ENCODE data around the gene AHCYL2.

DNA sequence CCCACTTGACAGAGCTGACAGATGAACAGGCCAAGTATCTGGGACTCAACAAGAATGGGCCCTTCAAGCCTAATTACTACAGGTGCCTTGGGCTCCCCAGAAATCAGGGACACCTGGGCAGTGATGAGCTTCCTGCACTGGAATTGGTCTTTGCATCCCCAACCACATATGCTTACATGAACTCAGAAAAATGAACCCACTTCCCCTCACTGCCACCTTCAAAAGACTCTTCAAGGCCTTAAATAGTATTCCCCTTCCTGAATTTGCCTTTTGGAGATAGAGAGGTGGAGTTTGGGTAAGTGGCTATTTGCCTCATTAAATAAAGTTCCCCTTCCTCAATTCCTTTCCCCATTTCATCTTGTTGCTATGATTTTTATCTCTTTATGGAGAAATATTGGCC, 201.7 kb downstream of the AHCYL2 start:
- TF ChIP-seq POLR2AphosphoS5 (IDR thresholded peaks at IDR 0.05; ENCODE audit: low read depth): no peak
- TF ChIP-seq, protein P1, sequence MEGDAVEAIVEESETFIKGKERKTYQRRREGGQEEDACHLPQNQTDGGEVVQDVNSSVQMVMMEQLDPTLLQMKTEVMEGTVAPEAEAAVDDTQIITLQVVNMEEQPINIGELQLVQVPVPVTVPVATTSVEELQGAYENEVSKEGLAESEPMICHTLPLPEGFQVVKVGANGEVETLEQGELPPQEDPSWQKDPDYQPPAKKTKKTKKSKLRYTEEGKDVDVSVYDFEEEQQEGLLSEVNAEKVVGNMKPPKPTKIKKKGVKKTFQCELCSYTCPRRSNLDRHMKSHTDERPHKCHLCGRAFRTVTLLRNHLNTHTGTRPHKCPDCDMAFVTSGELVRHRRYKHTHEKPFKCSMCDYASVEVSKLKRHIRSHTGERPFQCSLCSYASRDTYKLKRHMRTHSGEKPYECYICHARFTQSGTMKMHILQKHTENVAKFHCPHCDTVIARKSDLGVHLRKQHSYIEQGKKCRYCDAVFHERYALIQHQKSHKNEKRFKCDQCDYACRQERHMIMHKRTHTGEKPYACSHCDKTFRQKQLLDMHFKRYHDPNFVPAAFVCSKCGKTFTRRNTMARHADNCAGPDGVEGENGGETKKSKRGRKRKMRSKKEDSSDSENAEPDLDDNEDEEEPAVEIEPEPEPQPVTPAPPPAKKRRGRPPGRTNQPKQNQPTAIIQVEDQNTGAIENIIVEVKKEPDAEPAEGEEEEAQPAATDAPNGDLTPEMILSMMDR (IDR thresholded peaks at IDR 0.05; ENCODE audit: insufficient read depth, low read length): no peak
